HG03097 (cell line): ENCODE results near the gene MRPL45.

Source experiments
- ATAC-seq: cut with Tn5 transposase; IDR thresholded peaks from one replicate; pipeline ENCODE4 v1.9.1; 2021; ENCODE audit not compliant: unreplicated experiment, low FRiP score

The MRPL45 gene

GRCh38 chr17:38343608-38344419 is 46.8 kb downstream of the MRPL45 start, which contains the start of gene GPR179:
TSS of gene GPR179 (minus strand) at chr17:38343956. CDS start at chr17:38343789, 167 bp downstream.
- ATAC-seq = no peak

GRCh38 chr17:38344420-38344745 is 47.4 kb downstream of the MRPL45 start:
- no peak for ATAC-seq

GRCh38 chr17:38345743-38346142 is 48.8 kb downstream of the MRPL45 start:
- no peak for ATAC-seq

- ATAC-seq = no peak
Measured at GRCh38 chr17:38349097-38349730, 52.2 kb downstream of the MRPL45 start.

GRCh38 chr17:38350035-38350434 is 53.1 kb downstream of the MRPL45 start:
- ATAC-seq = no peak

GRCh38 chr17:38351412-38352222 is 54.6 kb downstream of the MRPL45 start, which contains the start of gene SOCS7:
TSS of gene SOCS7 (plus strand) at chr17:38351844. CDS start at chr17:38352053, 209 bp downstream.
- ATAC-seq = peak; percentile 80

GRCh38 chr17:38352245-38353085 is 55.5 kb downstream of the MRPL45 start:
- ATAC-seq = no peak

- no peak for ATAC-seq
Measured at GRCh38 chr17:38353086-38353604, 56.2 kb downstream of the MRPL45 start.

GRCh38 chr17:38353668-38354067 is 56.7 kb downstream of the MRPL45 start:
- ATAC-seq = no peak

- no peak for ATAC-seq
Measured at GRCh38 chr17:38354466-38354865, 57.5 kb downstream of the MRPL45 start.

GRCh38 chr17:38355251-38355650 is 58.3 kb downstream of the MRPL45 start:
- ATAC-seq = no peak

GRCh38 chr17:38357486-38358123 is 60.6 kb downstream of the MRPL45 start:
- no peak for ATAC-seq

GRCh38 chr17:38358586-38359513 is 61.9 kb downstream of the MRPL45 start:
- ATAC-seq = no peak

GRCh38 chr17:38361694-38362465 is 64.9 kb downstream of the MRPL45 start:
- no peak for ATAC-seq

GRCh38 chr17:38363016-38363415 is 66.0 kb downstream of the MRPL45 start:
- ATAC-seq = no peak

GRCh38 chr17:38364741-38365140 is 67.8 kb downstream of the MRPL45 start:
- no peak for ATAC-seq

- no peak for ATAC-seq
Measured at GRCh38 chr17:38369124-38369886, 72.3 kb downstream of the MRPL45 start.
